CD14-positive monocyte (primary cell): Measurements from ENCODE around the gene NRP2. TPM values are rescaled to one million over a fixed set of nuclear protein-coding genes. Genes with fewer than 3 reads are reported as not detected.

ENCODE experiments used
- DNase-seq, 3 donors: peaks; one replicate each; pipeline ENCODE4 v3.0.0-alpha.2; 2011 to 2022
- H2AFZ ChIP-seq: 2 replicates; pipeline ENCODE4 v1.6.0; 2012; ENCODE audit warnings: mild to moderate bottlenecking, low read depth, low read length, inconsistent platforms; ENCODE audit not compliant: insufficient read depth, poor library complexity, severe bottlenecking
- H3K27ac ChIP-seq, 2 donors: 1 replicate in 1 of 2; 2 replicates in 1 of 2; pipeline ENCODE4 v1.5.1; 2012 to 2013; ENCODE audit warnings: low read length in 2 of 2, control low read depth in 1 of 2, inconsistent platforms in 1 of 2, low read depth in 1 of 2, mild to moderate bottlenecking in 1 of 2
- H3K27me3 ChIP-seq, 2 donors: one replicate each; pipeline versions ENCODE4 v1.6.0 to v1.6.1; 2011 to 2013; ENCODE audit warnings: low read length in 2 of 2; ENCODE audit not compliant: control insufficient read depth in 2 of 2, insufficient read depth in 2 of 2
- H3K36me3 ChIP-seq, 2 donors: replicated peaks in 1 of 2; 1 replicate in 1 of 2; 2 replicates in 1 of 2; pipeline versions ENCODE4 v1.5.1 to v1.6.1; 2012 to 2013; ENCODE audit warnings: low read length in 2 of 2, control low read depth in 1 of 2, inconsistent platforms in 1 of 2, mild to moderate bottlenecking in 1 of 2; ENCODE audit not compliant: insufficient read depth in 2 of 2, control insufficient read depth in 1 of 2
- H3K4me1 ChIP-seq, 2 donors: 1 replicate in 1 of 2; 2 replicates in 1 of 2; pipeline versions ENCODE4 v1.5.1 to v1.6.1; 2012 to 2013; ENCODE audit warnings: low read length in 2 of 2, control low read depth in 1 of 2, inconsistent platforms in 1 of 2, mild to moderate bottlenecking in 1 of 2, moderate library complexity in 1 of 2; ENCODE audit not compliant: insufficient read depth in 2 of 2, control insufficient read depth in 1 of 2
- H3K4me2 ChIP-seq: replicated peaks from 2 replicates; pipeline ENCODE3; 2012; ENCODE audit warnings: low read length, moderate library complexity, mild to moderate bottlenecking; ENCODE audit not compliant: poor library complexity, severe bottlenecking; ENCODE audit errors: extremely low read depth
- H3K4me3 ChIP-seq, 3 experiments: fragments of 200-600 bp in 1 of 3; sonication (generic) in 1 of 3; replicated peaks in 1 of 3; 1 replicate in 2 of 3; 2 replicates in 1 of 3; pipeline ENCODE4 v1.5.1; 2011 to 2013; ENCODE audit warnings: low read length in 3 of 3, mild to moderate bottlenecking in 3 of 3, control low read depth in 2 of 3, low read depth in 2 of 3, inconsistent platforms in 1 of 3, moderate library complexity in 1 of 3
- H3K79me2 ChIP-seq: 2 replicates; pipeline ENCODE4 v1.6.0; 2012; ENCODE audit warnings: mild to moderate bottlenecking, control low read depth, inconsistent platforms, low read length, moderate library complexity; ENCODE audit not compliant: insufficient read depth
- H3K9ac ChIP-seq: 2 replicates; pipeline ENCODE4 v1.6.0; 2017; ENCODE audit warnings: low read length, mild to moderate bottlenecking; ENCODE audit not compliant: insufficient read depth, poor library complexity, severe bottlenecking
- H3K9me3 ChIP-seq, 2 donors: replicated peaks in 1 of 2; 1 replicate in 1 of 2; 2 replicates in 1 of 2; pipeline versions ENCODE4 v1.5.1 to v1.6.1; 2012 to 2013; ENCODE audit warnings: low read length in 2 of 2, control low read depth in 1 of 2; ENCODE audit not compliant: control insufficient read depth in 1 of 2, insufficient read depth in 1 of 2
- H4K20me1 ChIP-seq: 2 replicates; pipeline ENCODE4 v1.6.0; 2012; ENCODE audit warnings: mild to moderate bottlenecking, low read length, control low read depth, moderate library complexity; ENCODE audit not compliant: insufficient read depth
- H3K27ac Mint-ChIP-seq, 7 donors: one replicate each; pipeline ENCODE4 v1.8.0; 2020; ENCODE audit warnings: mild to moderate bottlenecking in 7 of 7, mixed read lengths in 7 of 7, moderate library complexity in 6 of 7, inconsistent platforms in 2 of 7
- H3K27me3 Mint-ChIP-seq, 3 donors: one replicate each; pipeline ENCODE4 v1.8.0; 2021 to 2022; ENCODE audit warnings: low read depth in 3 of 3, mild to moderate bottlenecking in 3 of 3, mixed read lengths in 3 of 3, moderate library complexity in 3 of 3, inconsistent platforms in 1 of 3
- H3K36me3 Mint-ChIP-seq, 2 donors: one replicate each; pipeline ENCODE4 v1.8.0; 2020; ENCODE audit warnings: mixed read lengths in 2 of 2, inconsistent platforms in 1 of 2, mild to moderate bottlenecking in 1 of 2
- H3K4me1 Mint-ChIP-seq: one replicate; pipeline ENCODE4 v1.8.0; 2020; ENCODE audit warnings: mild to moderate bottlenecking, mixed read lengths
- H3K4me3 Mint-ChIP-seq, 2 donors: one replicate each; pipeline ENCODE4 v1.8.0; 2020; ENCODE audit warnings: mild to moderate bottlenecking in 2 of 2, mixed read lengths in 2 of 2, moderate library complexity in 1 of 2
- H3K9me3 Mint-ChIP-seq, 7 donors: one replicate each; pipeline ENCODE4 v1.8.0; 2020 to 2022; ENCODE audit warnings: mixed read lengths in 7 of 7, mild to moderate bottlenecking in 6 of 7, moderate library complexity in 6 of 7, inconsistent platforms in 2 of 7
- WGBS: methylation state at CpG from one replicate; pipeline ENCODE4 v1.1.5; 2013; ENCODE audit warnings: missing lambda C conversion rate; ENCODE audit not compliant: insufficient coverage; 5-methylcytosine and 5-hydroxymethylcytosine counted together
- intact Hi-C, 2 donors: fragments of 100-400 bp; cut with micrococcal nuclease; formaldehyde crosslinking; loops; one replicate each; pipeline versions ENCODE4 v1.15.0 to v1.15.1; 2023
- polyA plus RNA-seq, 3 donors: library from polyadenylated mRNA; depleted of rRNA in 1 of 3; unstranded in 2 of 3; stranded (reverse) in 1 of 3; fragments of 300-500 nt in 2 of 3; fragments of >200 nt in 1 of 3; fragmentation: Illumina TruSeq in 2 of 3; gene quantifications; 1 replicate in 2 of 3; 2 replicates in 1 of 3; pipeline ENCODE4 v1.2.3, GENCODE V29; 2012 to 2021
- TF ChIP-seq, protein P1 (sequence below): fragments of 200-600 bp; IDR thresholded peaks from one replicate; pipeline ENCODE4 v1.8.0; 2022; ENCODE audit warnings: antibody characterized with exemption, mild to moderate bottlenecking

NRP2 gene
- polyA plus RNA-seq, 3 donors: 0.97 to 3.3 (median 1.6) TPM

DNA sequence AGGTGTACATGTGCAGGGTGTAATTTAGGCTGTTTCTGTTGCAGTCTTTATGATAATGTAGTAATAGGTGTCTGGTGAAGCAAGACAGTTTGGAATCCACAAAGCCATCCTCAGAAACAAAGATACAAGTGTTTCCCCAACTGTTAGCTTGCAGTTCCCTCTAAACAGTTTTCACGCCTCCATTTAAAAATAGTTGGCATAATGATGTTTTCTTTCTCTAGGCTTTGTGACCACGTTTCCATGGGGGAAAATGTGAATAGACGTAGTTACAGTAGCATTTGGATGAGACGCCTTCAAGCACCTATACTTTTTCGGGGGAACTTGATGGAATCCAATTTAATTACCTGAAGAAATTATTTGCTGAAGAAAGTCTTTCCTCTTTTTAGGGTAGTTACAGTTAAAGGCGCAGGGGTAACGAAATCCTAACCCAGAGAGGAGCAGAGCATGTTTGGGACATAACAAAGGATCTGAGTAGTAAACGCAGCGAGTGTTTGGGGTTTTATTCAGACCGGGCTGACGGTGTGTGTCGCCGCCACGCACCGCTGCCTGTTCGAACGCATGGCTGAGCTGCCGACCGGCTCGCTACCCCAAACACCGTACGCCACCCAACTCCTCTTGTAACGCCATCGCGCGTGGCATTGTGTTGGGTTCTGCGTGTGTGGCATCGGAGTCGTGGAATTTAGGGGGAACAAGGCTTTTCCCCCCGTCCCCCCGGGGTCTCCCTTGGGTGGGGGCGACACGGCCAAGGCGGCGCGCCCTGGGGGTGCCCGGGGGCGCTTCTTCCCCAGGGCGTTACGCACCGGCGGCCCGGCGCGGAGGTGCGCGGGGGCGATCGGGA is 681 bp upstream of the NRP2 start:
- H3K27me3 Mint-ChIP-seq: peaks cover 60 to 71% (median 63%) of the 10 kb centered on the region in 3 donors

DNA sequence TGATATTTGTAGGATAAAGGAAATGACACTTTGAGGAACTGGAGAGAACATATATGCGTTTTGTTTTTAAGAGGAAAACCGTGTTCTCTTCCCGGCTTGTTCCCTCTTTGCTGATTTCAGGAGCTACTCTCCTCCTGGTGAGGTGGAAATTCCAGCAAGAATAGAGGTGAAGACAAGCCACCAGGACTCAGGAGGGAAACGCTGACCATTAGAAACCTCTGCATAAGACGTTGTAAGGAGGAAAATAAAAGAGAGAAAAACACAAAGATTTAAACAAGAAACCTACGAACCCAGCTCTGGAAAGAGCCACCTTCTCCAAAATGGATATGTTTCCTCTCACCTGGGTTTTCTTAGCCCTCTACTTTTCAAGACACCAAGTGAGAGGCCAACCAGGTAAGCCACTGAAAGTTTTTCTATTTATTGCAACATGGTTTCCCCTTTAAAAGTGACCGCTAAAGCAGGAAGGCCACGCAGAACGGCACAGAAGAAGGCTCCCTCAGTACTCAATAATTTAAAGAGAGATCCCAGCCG is 735 bp downstream of the NRP2 start:
- no peak for DNase-seq
- Histone ChIP-seq H3K9me3 (peaks cover 0 to 31% of the 10 kb centered on the region in 2 donors), H4K20me1 (no peaks in the 10 kb centered on the region), H3K27ac (no peak overlapping the region), H3K4me2 (peak overlapping the region; percentile 94), H3K79me2 (no peaks in the 10 kb centered on the region), H3K9ac (peak overlapping the region; percentile 53), H3K4me3 (peak overlapping the region; percentile 47 to 81 (median 55)), H3K27me3 (peaks cover 66 to 85% of the 10 kb centered on the region in 2 donors), H2AFZ (peak overlapping the region; percentile 87), H3K4me1 (peaks cover 35 to 51% of the 10 kb centered on the region in 2 donors), H3K36me3 (no peaks in the 10 kb centered on the region)
- Mint-ChIP-seq H3K4me1 (peaks cover 43% of the 10 kb centered on the region), H3K27ac (peak overlapping the region in 1 of 7 donors; percentile 72), H3K9me3 (peaks cover 0 to 19% (median 6%) of the 10 kb centered on the region in 7 donors), H3K27me3 (peaks cover 72 to 84% (median 77%) of the 10 kb centered on the region in 3 donors), H3K4me3 (peak overlapping the region; percentile 85 to 94), H3K36me3 (peaks cover 3 to 8% of the 10 kb centered on the region in 2 donors)
- TF ChIP-seq, protein P1, sequence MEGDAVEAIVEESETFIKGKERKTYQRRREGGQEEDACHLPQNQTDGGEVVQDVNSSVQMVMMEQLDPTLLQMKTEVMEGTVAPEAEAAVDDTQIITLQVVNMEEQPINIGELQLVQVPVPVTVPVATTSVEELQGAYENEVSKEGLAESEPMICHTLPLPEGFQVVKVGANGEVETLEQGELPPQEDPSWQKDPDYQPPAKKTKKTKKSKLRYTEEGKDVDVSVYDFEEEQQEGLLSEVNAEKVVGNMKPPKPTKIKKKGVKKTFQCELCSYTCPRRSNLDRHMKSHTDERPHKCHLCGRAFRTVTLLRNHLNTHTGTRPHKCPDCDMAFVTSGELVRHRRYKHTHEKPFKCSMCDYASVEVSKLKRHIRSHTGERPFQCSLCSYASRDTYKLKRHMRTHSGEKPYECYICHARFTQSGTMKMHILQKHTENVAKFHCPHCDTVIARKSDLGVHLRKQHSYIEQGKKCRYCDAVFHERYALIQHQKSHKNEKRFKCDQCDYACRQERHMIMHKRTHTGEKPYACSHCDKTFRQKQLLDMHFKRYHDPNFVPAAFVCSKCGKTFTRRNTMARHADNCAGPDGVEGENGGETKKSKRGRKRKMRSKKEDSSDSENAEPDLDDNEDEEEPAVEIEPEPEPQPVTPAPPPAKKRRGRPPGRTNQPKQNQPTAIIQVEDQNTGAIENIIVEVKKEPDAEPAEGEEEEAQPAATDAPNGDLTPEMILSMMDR: no peak
- intact Hi-C loops: loop anchor here (10.0 kb wide), 1 partner anchor 52 kb away; no protein-coding TSS in a partner anchor
- no CpG with 5 or more reads among the region's 10 CpGs for WGBS

More for the DNA sequence above, 681 bp upstream of the NRP2 start:
- TF ChIP-seq, protein P1: no peak
- peaks cover 0 to 17% (median 6%) of the 10 kb centered on the region in 7 donors for H3K9me3 Mint-ChIP-seq
- Histone ChIP-seq H3K9ac (peak overlapping the region; percentile 53), H3K36me3 (no peaks in the 10 kb centered on the region), H3K4me2 (peak overlapping the region; percentile 94), H3K4me3 (peak overlapping the region; percentile 31 to 81 (median 47)), H3K4me1 (peaks cover 35 to 49% of the 10 kb centered on the region in 2 donors), H3K27me3 (peaks cover 53 to 78% of the 10 kb centered on the region in 2 donors), H3K27ac (no peak overlapping the region), H3K79me2 (no peaks in the 10 kb centered on the region), H2AFZ (peak overlapping the region; percentile 87), H4K20me1 (no peaks in the 10 kb centered on the region), H3K9me3 (peaks cover 0 to 23% of the 10 kb centered on the region in 2 donors)
- peaks cover 41% of the 10 kb centered on the region for H3K4me1 Mint-ChIP-seq
- H3K4me3 Mint-ChIP-seq: peak overlapping the region; percentile 70 to 84
- peak overlapping the region in 1 of 7 donors; percentile 30 for H3K27ac Mint-ChIP-seq
- intact Hi-C loops: loop anchor here (10.0 kb wide), 1 partner anchor 53 kb away; no protein-coding TSS in a partner anchor
- H3K36me3 Mint-ChIP-seq: peaks cover 3 to 8% of the 10 kb centered on the region in 2 donors
- under 1% methylated on average over 22 of the region's 49 CpGs for WGBS
- no peak for DNase-seq
